ENCODE data around the gene KIAA0753. TPM values are rescaled to one million over a fixed set of nuclear protein-coding genes. Genes with fewer than 3 reads are reported as not detected.

The KIAA0753 gene
- total RNA-seq, 1 donor from 2014 or later = 22.5 TPM

DNA sequence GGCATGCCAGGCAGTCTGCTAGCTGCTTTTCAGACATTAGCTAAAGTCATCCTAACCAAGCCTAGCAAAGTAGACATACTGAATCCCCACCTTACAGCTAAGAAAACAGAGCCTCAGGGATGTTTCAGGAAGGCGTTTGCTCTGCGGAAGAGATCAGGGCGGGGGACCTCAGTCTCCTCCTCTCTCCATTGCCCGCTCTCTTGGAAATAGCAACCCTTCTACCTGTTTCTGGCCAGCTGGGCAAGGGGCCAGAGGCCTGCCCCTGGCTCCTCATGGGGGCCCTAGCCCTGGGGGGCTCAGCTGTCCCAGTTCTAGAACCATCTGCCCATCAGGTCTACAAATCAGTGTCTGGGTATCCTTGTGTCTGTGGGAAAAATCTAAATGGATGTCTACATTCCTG is 98.6 kb downstream of the KIAA0753 start:
- DNase-seq (ENCODE audit: low spot score) (no peak), ATAC-seq (no peak)
- intact Hi-C loops (cut with DNase I) = no loop called here

DNA sequence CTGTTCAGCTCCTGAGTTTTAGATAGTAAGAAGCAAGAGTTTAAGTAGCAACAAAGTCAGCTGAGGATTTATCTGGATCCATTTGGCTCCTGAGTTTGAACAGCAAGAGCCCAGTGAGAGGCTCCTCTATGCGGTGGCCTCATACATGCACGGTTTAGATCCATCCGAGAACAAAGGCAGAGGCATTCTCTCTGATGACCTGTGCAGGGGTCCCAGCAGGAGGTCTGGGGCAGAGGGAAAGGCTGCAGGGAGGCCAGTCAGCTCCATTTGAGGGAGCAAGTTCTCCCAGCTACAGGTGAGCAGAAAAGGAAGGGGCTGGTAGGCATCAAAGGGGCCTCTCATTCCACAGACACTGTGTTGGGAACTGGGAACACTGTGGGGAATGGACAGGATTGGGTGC is 100.6 kb downstream of the KIAA0753 start:
- intact Hi-C loops (cut with DNase I) = no loop called here
- DNase-seq (ENCODE audit: low spot score) (no peak), ATAC-seq (no peak)

DNA sequence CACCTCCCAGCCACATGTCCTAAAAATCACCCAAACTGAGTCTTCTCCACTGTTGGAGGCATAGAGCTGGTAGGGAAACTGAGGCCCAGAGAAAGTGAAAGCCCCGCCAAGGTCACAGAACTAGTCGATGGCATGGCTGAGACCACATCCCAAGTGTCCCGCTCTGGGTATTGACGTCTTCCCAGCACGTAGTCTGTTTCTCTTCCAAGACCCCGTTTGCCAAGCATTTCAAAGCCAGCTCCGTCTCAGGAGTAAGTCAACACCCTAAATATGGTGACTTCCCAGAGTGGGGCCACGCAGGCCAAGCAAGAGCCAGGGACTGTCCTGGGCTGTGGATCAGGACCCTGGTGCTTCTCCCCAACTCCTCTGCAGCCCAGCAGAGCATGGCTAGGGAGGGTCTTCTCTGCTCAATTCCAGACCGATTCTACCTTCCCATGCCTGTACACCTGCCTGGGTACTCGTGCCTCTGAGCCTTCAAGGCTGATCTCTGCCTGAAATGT is 103.9 kb downstream of the KIAA0753 start:
- DNase-seq (ENCODE audit: low spot score) = no peak
- intact Hi-C loops (cut with DNase I) = no loop called here
- ATAC-seq = no peak

DNA sequence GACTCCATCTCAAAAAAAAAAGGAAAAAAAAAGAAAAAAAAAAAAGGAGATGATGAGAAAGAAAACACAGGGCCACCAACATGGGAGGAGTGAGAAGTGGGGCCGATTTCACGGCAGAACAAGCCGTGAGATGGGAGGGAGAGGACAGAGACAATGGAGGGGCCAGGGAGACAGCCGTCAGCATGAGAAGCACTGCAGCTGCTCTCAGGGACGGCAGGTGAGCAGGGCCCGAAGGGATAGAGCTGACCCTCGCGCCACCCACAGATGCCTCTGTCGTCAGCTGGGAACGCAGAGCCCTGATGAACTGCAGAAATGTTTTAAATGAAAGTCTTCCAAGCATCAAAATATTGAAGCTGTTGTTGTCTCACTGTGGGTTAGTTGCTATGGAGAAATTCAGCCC is 104.5 kb downstream of the KIAA0753 start:
- ATAC-seq (no peak), DNase-seq (ENCODE audit: low spot score) (no peak)
- intact Hi-C loops (cut with DNase I) = no loop called here

DNA sequence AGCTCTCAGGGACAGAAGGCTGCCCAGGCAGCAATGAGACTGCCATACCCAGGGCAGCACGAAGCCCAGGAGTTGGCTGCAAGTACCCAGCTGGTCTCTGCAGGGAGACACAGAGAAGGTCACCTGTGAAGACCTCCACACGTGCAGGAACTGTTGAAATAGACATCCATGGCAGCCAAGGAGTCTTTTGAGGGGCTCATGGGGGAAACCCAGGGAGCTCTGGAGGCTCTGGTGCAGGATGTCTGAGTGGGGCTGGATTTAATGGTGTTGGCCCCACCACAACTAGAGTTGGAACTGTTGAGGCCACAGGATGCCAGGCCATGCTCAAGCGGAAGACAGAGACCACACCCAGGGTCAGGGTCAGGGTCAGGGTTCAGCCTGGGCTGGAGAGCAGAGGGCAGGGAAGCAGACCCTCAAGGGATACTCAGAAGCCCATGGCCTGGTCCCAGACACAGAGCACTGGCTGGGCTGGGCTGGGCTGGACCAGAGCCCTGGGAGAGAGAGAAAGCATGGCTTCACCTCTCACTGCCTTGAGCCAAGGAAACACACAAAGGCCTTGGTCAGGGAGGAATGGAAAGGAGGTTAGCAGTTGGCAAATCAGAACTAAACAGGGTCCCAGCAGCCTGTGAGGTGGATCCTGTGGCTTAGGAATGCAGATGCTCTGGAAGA is 105.5 kb downstream of the KIAA0753 start:
- DNase-seq (ENCODE audit: low spot score) (peak; percentile 40), ATAC-seq (peak; percentile 59)
- intact Hi-C loops (cut with DNase I) = no loop called here

DNA sequence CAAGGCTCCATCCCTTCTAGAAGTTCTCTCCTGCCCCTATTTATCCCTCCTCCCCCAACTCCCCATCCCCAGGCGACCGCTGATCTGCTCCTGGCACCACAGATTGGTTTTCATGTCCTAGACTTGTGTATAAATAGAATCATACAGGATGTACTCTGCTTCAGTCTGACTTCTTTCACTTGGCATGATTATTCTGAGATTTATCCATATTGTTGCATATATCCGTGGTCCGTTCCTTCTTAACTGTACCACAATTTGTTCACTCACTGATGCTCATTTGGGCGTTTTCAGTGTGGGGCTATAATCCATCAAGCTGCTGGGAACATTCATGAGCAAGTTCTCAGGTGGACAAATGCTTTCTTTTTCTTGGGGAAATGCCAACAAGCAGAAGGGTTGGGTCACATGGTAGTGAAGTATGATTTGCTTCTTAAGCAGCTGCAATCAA is 108.0 kb downstream of the KIAA0753 start:
- ATAC-seq (no peak), DNase-seq (ENCODE audit: low spot score) (peak; percentile 8)
- intact Hi-C loops (cut with DNase I) = no loop called here

DNA sequence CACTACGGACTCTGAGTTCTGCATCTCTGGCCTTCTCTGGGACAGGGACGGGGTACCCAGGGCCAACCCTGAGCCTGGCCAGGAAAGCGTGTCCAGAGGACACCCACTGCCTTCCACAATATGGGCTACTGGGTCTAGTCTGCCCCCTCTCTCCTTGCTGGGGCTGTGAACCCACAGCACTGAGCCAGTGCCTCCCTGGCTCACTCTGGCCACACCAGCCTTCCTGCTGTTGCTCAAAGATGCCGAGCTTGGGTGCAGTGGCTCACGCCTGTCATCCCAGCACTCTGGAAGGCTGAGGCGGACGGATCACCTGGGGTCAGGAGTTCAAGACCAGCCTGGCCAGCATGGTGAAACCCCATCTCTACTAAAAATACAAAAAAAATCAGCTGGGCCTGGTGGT is 108.9 kb downstream of the KIAA0753 start:
- intact Hi-C loops (cut with DNase I) = no loop called here
- no peak for ATAC-seq
- peak; percentile 14 for DNase-seq (ENCODE audit: low spot score)

DNA sequence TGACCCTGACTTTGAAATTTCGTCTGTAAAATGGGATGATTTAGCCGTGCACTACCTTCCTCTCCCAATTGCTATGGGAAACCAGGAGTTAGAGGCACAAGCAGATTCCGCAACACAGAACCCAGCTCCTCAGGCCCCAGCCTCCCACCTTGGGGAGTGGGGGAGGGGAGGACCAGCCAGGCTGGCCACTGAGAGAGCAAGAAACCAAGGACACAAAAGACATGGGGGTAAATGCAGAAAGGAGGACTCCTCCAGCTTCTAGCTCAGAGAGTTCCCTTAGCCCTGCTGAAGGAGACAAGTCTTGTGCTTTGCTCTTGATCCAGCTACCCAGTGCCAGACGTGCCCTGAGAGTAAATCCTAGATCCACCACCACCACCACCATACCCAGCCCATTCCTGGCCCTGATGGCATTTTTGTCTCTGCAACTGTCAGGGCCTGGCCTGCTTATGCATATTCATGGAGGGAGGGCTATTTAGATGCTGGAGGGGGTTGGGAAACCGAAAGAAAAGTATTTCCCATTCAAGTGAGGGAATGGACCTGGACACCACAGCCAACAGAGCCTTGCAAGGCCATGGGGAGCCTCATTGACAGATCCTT is 110.1 kb downstream of the KIAA0753 start:
- intact Hi-C loops (cut with DNase I) = no loop called here
- DNase-seq (ENCODE audit: low spot score) (peak; percentile 34), ATAC-seq (no peak)

DNA sequence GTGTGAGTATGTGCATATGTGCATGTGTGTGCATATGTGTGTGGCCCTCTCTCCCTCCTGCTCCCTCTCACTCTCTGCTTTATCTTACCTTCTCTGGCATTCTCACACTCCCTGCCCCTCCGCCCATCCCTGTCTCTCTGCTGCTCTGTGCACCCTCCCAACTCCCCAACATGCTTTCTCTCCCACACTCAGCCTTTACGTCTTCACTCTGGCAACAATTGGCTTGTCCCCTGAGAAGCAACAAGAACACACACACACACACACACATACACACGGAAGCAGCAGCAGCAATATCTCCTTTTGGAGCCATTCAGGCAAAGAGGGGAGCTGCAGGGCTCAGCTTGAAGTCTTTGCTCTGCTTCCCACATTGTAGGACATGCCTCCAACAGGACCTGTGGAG is 112.0 kb downstream of the KIAA0753 start:
- DNase-seq (ENCODE audit: low spot score) = no peak
- no peak for ATAC-seq
- intact Hi-C loops (cut with DNase I) = no loop called here

Small RNA genes within 50 kb of the gene (microRNA-seq; reads per million reads assigned to microRNA genes)
- gene MIR4520-1 = not detected
- not detected for gene MIR4520-2

Other genes with a start within 250 kb of the KIAA0753 start
- gene AIPL1, start 205.6 kb downstream of the KIAA0753 start, total RNA-seq = not detected
- not detected for gene PIMREG, start 196.3 kb downstream of the KIAA0753 start, total RNA-seq
- gene PITPNM3, start 84.2 kb downstream of the KIAA0753 start, total RNA-seq = 4.3 TPM
- gene TXNDC17, start 349 bp upstream of the KIAA0753 start, total RNA-seq = 27.3 TPM
- gene MED31, start 10.9 kb upstream of the KIAA0753 start, total RNA-seq = 13.8 TPM
- 2.1 TPM for gene C17orf100, start 11.1 kb upstream of the KIAA0753 start, total RNA-seq
- gene SLC13A5, start 72.7 kb upstream of the KIAA0753 start, total RNA-seq = 0.62 TPM
- gene XAF1, start 115.3 kb upstream of the KIAA0753 start, total RNA-seq = 67.4 TPM
- gene FBXO39, start 135.5 kb upstream of the KIAA0753 start, total RNA-seq = 0.98 TPM
- 0.89 TPM for gene TEKT1, start 191.0 kb upstream of the KIAA0753 start, total RNA-seq